Fibroblast of peridontal ligament (primary cell): ENCODE data around the gene FAM149A.

Experiments used
- DNase-seq: peaks from one replicate; pipeline ENCODE4 v3.0.0-alpha.2; 2010; ENCODE audit errors: extremely low read depth

FAM149A gene

GRCh38 chr4:186202490-186203140, 98.1 kb downstream of the FAM149A start:
- no peak for DNase-seq

GRCh38 chr4:186203406-186203805, 98.9 kb downstream of the FAM149A start:
- peak; percentile 7 for DNase-seq

- peak; percentile 62 for DNase-seq
These were observed 99.6 kb downstream of the FAM149A start for GRCh38 chr4:186204103-186204559.

- no peak for DNase-seq
These were observed 100.2 kb downstream of the FAM149A start for GRCh38 chr4:186204686-186205085.

GRCh38 chr4:186205156-186205555, 100.7 kb downstream of the FAM149A start:
- no peak for DNase-seq

GRCh38 chr4:186216465-186217024, 112.0 kb downstream of the FAM149A start:
- no peak for DNase-seq

- no peak for DNase-seq
These were observed 113.3 kb downstream of the FAM149A start for GRCh38 chr4:186217733-186218293.

GRCh38 chr4:186221624-186222023, 117.1 kb downstream of the FAM149A start:
- DNase-seq: no peak
